Measurements from ENCODE around the gene ZNF503.
"Not testable (repeated sequence)": the region's sequence is repeated elsewhere in the genome, so short reads cannot be mapped to it uniquely, and the experiment has no call there.

ZNF503 gene

DNA sequence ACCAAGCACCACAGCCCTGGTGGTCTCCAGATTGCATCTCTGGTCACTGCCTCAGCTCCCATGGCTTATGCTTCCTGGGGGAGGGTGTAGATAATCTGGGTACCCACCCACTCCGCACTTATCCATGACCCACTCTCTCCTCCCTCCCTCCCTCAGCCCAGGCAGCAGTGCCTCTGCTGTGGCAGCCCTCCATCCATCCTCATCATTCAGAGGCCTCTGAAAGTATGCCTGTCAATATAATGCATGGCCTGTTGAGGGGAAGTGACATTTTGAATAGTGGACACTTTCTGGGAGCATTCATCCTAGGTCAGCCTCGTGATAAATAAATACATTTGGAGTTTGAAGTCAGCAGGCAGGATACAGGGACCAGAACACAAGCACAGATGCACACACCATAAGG lies 23.2 kb downstream of the ZNF503 start:
- H3K4me3 ChIP-seq (ENCODE audit: low read depth, low read length) = no peak overlapping the region
- TF ChIP-seq, protein P1, sequence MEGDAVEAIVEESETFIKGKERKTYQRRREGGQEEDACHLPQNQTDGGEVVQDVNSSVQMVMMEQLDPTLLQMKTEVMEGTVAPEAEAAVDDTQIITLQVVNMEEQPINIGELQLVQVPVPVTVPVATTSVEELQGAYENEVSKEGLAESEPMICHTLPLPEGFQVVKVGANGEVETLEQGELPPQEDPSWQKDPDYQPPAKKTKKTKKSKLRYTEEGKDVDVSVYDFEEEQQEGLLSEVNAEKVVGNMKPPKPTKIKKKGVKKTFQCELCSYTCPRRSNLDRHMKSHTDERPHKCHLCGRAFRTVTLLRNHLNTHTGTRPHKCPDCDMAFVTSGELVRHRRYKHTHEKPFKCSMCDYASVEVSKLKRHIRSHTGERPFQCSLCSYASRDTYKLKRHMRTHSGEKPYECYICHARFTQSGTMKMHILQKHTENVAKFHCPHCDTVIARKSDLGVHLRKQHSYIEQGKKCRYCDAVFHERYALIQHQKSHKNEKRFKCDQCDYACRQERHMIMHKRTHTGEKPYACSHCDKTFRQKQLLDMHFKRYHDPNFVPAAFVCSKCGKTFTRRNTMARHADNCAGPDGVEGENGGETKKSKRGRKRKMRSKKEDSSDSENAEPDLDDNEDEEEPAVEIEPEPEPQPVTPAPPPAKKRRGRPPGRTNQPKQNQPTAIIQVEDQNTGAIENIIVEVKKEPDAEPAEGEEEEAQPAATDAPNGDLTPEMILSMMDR (IDR thresholded peaks at IDR 0.05; ENCODE audit: borderline replicate concordance, insufficient read depth, low read depth, low read length) = no peak

DNA sequence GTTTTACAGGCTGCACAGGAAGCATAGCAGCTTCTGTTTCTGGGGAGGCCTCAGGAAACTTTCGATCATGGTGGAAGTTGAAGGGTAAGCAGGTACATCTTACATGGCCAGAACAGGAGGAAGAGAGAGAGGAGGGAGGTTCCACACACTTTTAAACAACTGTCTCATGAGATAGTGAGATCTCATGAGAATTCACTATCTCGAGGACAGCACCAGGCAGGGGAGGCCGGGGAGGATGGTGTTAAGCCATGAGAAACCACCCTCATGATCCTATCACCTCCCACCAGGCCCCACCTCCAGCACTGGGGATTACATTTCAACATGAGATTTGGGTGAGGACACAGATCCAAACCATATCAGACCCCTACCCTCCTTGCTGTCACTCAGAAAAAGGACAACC lies 23.7 kb downstream of the ZNF503 start:
- TF ChIP-seq, protein P1 (IDR thresholded peaks at IDR 0.05; ENCODE audit: borderline replicate concordance, insufficient read depth, low read depth, low read length) = no peak
- H3K4me3 ChIP-seq (ENCODE audit: low read depth, low read length) = no peak overlapping the region

DNA sequence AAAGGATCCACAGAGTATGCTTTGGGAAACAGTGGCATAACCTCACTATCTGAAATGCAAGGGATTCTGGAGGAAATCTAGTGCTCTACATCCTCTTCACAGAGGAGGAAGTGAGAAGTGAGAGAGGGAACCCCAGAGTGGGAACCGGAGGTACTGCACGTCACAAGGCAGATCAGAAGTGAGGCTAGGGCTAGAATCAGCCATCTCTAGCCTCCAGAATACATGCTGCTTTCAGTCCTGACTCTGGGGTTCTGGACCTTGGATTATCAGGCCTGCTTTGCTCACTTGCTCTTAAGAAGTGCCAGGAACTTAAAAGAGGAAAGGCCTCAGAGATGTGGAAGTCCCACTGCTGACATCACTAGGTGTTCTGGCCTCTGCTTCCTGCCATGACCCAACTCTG lies 25.7 kb downstream of the ZNF503 start:
- H3K4me3 ChIP-seq (ENCODE audit: low read depth, low read length) = no peak overlapping the region
- TF ChIP-seq, protein P1 (IDR thresholded peaks at IDR 0.05; ENCODE audit: borderline replicate concordance, insufficient read depth, low read depth, low read length) = no peak

DNA sequence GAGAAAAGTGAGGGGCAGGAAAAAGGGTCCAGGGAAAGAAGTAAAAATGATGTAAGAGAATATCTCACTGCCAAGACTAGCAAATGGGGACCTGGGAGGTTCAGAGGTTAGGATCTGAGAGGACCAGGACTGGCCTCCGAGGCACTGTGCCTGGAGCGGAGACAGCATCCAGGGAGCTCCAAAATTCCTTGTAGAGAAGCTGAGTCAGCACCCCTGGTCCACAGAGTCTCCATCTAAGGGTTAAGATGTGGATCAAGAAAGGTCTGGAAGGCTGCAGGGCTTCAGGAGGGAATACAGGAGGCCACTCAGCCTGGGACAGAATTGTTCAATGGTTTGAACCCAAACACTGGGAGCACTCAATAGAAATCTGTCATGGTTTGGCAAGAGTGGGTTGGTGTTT lies 30.6 kb downstream of the ZNF503 start:
- no peak overlapping the region for H3K4me3 ChIP-seq (ENCODE audit: low read depth, low read length)
- TF ChIP-seq, protein P1 (IDR thresholded peaks at IDR 0.05; ENCODE audit: borderline replicate concordance, insufficient read depth, low read depth, low read length) = no peak

DNA sequence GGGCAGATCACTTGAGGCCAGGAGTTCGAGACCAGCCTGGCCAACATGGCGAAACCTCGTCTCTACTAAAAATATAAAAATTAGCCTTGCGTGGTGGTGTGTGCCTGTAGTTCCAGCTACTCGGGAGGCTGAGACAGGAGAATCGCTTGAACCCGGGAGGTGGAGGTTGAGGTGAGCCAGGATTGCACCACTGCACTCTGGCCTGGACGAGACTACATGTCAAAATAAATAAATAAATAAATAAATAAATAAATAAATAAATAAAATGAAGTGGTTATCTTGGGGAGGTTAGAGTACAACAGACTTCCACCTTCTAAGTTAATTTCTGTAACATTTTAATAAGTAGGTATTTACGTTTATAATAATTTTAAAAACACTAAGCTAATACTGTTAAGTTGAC lies 31.7 kb downstream of the ZNF503 start:
- not testable (repeated sequence) for H3K4me3 ChIP-seq (ENCODE audit: low read depth, low read length)

DNA sequence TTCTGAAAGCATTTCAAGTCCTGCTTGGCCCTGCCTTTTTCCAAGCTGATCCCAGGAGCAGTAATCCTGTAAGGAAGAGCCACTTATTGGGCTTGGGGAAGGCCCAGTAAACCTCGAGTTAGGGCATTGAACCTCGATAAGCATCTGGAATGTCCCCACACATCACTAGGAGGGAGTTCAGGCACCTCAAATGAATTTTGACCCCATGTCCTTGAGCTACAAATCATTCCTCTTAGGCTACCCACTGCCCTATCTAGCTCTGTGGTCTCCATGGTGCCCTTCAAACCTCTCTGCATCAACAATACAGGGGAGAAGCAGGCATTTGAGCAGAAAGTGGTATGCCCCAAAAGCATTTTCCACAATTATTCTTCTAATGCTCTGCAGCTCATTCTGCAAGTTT lies 33.7 kb downstream of the ZNF503 start:
- no peak overlapping the region for H3K4me3 ChIP-seq (ENCODE audit: low read depth, low read length)
- TF ChIP-seq, protein P1 (IDR thresholded peaks at IDR 0.05; ENCODE audit: borderline replicate concordance, insufficient read depth, low read depth, low read length) = no peak

DNA sequence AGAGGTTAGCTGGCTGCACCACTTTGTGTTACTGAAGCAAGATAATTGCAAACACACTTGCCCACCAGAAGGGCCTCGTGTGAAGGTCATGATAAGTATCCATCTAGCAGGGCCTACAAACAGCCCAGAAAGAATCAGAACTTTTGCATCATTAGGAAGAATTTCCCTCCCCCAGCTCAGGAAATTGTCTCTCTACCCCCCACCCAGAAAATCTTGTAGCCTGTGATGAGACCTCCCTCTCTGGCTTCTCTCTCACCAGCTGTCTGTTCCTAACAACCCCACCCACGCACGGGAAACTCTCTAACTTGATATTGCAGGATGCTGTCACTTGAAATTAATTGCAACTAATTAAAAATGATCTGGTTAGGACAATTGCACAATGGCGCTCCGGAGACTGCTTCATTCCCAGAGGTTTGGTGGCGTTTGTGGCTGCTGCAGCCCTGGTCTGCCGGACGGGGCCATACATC lies 34.5 kb downstream of the ZNF503 start:
- H3K4me3 ChIP-seq (ENCODE audit: low read depth, low read length) = no peak overlapping the region
- TF ChIP-seq, protein P1 (IDR thresholded peaks at IDR 0.05; ENCODE audit: borderline replicate concordance, insufficient read depth, low read depth, low read length) = no peak

DNA sequence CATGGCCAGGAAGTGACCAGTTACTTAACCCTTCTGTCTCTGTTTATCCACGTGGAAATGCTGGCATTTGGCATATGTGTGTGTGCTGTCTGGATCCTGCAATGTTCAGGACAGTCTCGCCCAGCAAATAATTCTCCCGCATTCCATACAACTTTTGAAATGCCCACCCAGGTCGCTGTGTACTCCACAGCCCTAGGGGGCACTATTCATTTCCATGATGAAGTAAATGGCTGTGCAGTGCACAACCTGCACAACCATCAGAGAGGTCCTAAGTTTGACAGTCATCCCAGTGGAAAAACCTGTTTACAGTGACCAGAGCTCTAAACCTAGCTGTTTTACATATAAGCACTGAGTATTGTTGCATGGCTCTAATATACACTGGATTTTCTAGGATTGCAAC lies 38.1 kb downstream of the ZNF503 start:
- H3K4me3 ChIP-seq (ENCODE audit: low read depth, low read length) = no peak overlapping the region
- TF ChIP-seq, protein P1 (IDR thresholded peaks at IDR 0.05; ENCODE audit: borderline replicate concordance, insufficient read depth, low read depth, low read length) = no peak

DNA sequence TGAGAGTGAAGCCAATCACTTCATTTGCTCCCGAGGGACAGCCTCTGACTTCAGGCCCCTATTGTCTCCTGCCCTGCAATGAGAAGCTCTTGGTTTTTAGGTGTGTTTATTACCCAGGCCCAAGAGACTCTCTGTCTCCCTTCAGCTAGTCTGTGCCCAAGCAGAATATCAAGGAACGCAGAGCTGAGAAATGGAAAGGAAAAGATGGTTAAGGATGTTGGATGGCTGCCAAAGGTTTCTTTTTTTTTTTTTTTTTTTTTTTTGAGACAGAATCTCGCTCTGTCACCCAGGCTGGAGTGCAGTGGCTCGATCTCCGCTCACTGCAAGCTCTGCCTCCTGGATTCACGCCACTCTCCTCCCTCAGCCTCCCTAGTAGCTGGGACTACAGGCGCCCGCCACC lies 41.7 kb downstream of the ZNF503 start:
- not testable (repeated sequence) for H3K4me3 ChIP-seq (ENCODE audit: low read depth, low read length)
